ENCODE data around the gene BST1.

Gene BST1

DNA sequence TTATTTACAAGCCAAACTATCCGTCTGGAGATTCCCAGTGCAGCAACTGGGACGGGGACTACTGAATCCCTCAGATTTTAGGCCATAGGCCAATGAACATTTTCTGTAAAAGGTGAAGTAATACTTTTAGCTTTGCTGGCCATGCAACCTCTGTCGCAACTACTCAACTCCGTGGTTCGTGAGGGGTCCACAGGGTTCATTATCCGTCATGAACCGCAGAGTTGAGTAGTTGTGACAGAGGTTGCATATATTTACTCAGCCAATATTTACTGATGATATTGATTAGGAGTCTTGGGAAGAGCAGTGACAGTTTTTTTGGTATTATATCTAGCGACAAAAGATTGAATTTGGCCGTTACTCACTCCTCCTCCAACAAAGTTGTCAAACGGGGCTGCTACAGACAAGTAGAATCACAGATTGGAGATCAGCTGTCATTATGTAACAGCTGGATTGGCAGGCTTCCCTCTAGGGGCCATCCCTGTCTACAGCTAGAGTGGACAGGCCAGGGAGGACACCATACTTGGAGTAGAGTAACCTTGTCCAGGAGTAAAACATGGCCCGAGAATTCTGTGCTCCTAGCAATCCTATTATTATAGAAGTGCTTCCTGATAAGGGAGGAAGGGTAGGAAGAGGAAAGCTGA lies 38.0 kb downstream of the BST1 start:
- Histone ChIP-seq H3K27me3 (ENCODE audit: control insufficient read depth, insufficient read depth, low read length) (no peaks in the 10 kb centered on the region), H3K27ac (ENCODE audit: low read depth, low read length) (no peak overlapping the region), H3K9ac (ENCODE audit: low read length) (no peak overlapping the region), H3K4me1 (ENCODE audit: control insufficient read depth, insufficient read depth, low read length) (no peaks in the 10 kb centered on the region), H3K36me3 (ENCODE audit: control insufficient read depth, insufficient read depth, low read length) (no peaks in the 10 kb centered on the region), H3K4me3 (ENCODE audit: low read length) (no peak overlapping the region)

- Histone ChIP-seq H3K27ac (ENCODE audit: low read depth, low read length) (no peak overlapping the region), H3K36me3 (ENCODE audit: control insufficient read depth, insufficient read depth, low read length) (no peaks in the 10 kb centered on the region)
Observed at GRCh38 chr4:15742083-15742582, 39.3 kb downstream of the BST1 start.

GRCh38 chr4:15742637-15743036 lies 39.8 kb downstream of the BST1 start:
- no peaks in the 10 kb centered on the region for H3K36me3 ChIP-seq (ENCODE audit: control insufficient read depth, insufficient read depth, low read length)

More at GRCh38 chr4:15742083-15742582, 39.3 kb downstream of the BST1 start:
- Histone ChIP-seq H3K4me3 (ENCODE audit: low read length) (no peak overlapping the region), H3K27me3 (ENCODE audit: control insufficient read depth, insufficient read depth, low read length) (no peaks in the 10 kb centered on the region), H3K9ac (ENCODE audit: low read length) (no peak overlapping the region), H3K4me1 (ENCODE audit: control insufficient read depth, insufficient read depth, low read length) (no peaks in the 10 kb centered on the region)

GRCh38 chr4:15744016-15744545 lies 41.2 kb downstream of the BST1 start:
- Histone ChIP-seq H3K9ac (ENCODE audit: low read length) (no peak overlapping the region), H3K4me3 (ENCODE audit: low read length) (no peak overlapping the region), H3K36me3 (ENCODE audit: control insufficient read depth, insufficient read depth, low read length) (no peaks in the 10 kb centered on the region), H3K27ac (ENCODE audit: low read depth, low read length) (no peak overlapping the region), H3K4me1 (ENCODE audit: control insufficient read depth, insufficient read depth, low read length) (no peaks in the 10 kb centered on the region), H3K27me3 (ENCODE audit: control insufficient read depth, insufficient read depth, low read length) (no peaks in the 10 kb centered on the region)

More at GRCh38 chr4:15742637-15743036, 39.8 kb downstream of the BST1 start:
- Histone ChIP-seq H3K4me3 (ENCODE audit: low read length) (no peak overlapping the region), H3K9ac (ENCODE audit: low read length) (no peak overlapping the region), H3K27me3 (ENCODE audit: control insufficient read depth, insufficient read depth, low read length) (no peaks in the 10 kb centered on the region), H3K4me1 (ENCODE audit: control insufficient read depth, insufficient read depth, low read length) (no peaks in the 10 kb centered on the region), H3K27ac (ENCODE audit: low read depth, low read length) (no peak overlapping the region)

DNA sequence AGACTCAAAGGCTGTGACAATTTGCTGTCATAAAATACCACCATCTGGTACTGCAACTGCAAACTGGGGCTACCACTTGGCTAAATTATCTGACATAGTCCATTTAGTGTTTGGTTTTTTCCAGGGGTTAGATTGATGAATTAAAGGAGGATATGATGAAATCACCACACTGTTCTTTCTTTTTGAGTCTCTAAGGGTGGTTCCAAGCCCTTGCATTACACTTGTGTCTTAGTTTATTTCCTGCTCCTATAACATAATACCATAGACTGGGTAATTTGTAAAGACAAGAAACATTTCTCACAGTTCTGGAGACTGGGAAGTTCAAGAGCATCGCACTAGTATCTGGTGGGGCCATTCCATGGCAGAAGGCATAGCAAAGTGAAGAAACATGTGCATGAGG lies 43.2 kb downstream of the BST1 start:
- no peak overlapping the region for H3K27ac ChIP-seq (ENCODE audit: low read depth, low read length)

GRCh38 chr4:15749001-15749400 lies 46.1 kb downstream of the BST1 start:
- Histone ChIP-seq H3K9ac (ENCODE audit: low read length) (no peak overlapping the region), H3K27ac (ENCODE audit: low read depth, low read length) (no peak overlapping the region), H3K4me3 (ENCODE audit: low read length) (no peak overlapping the region), H3K4me1 (ENCODE audit: control insufficient read depth, insufficient read depth, low read length) (no peaks in the 10 kb centered on the region), H3K27me3 (ENCODE audit: control insufficient read depth, insufficient read depth, low read length) (no peaks in the 10 kb centered on the region), H3K36me3 (ENCODE audit: control insufficient read depth, insufficient read depth, low read length) (no peaks in the 10 kb centered on the region)

More for the DNA sequence above, 43.2 kb downstream of the BST1 start:
- H3K27me3 ChIP-seq (ENCODE audit: control insufficient read depth, insufficient read depth, low read length), result no peaks in the 10 kb centered on the region
- H3K9ac ChIP-seq (ENCODE audit: low read length), result no peak overlapping the region
- H3K36me3 ChIP-seq (ENCODE audit: control insufficient read depth, insufficient read depth, low read length), result no peaks in the 10 kb centered on the region
- no peak overlapping the region for H3K4me3 ChIP-seq (ENCODE audit: low read length)
- H3K4me1 ChIP-seq (ENCODE audit: control insufficient read depth, insufficient read depth, low read length), result no peaks in the 10 kb centered on the region

DNA sequence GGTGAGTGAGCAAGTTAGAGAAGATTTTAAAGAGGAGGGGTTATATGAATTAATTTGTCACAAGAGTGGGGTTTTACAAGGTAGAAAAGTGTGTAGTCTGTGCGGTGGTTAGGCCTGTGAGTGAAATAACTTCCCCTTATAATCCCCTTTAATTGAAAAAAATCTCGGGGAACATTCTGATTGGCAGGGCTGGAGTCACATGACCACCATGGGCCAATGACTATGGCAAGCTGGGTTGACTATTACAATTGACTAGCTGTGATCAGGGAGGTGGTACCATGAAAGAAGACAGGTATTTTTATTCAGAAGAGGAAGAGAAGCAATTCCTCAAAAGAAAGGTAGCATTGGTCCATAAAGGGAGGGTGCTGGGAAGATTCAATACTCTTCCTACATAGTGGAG lies 48.3 kb downstream of the BST1 start:
- Histone ChIP-seq H3K27ac (ENCODE audit: low read depth, low read length) (no peak overlapping the region), H3K9ac (ENCODE audit: low read length) (no peak overlapping the region), H3K4me1 (ENCODE audit: control insufficient read depth, insufficient read depth, low read length) (no peaks in the 10 kb centered on the region), H3K27me3 (ENCODE audit: control insufficient read depth, insufficient read depth, low read length) (no peaks in the 10 kb centered on the region), H3K36me3 (ENCODE audit: control insufficient read depth, insufficient read depth, low read length) (no peaks in the 10 kb centered on the region), H3K4me3 (ENCODE audit: low read length) (no peak overlapping the region)

GRCh38 chr4:15753081-15753480 lies 50.2 kb downstream of the BST1 start:
- H3K27ac ChIP-seq (ENCODE audit: low read depth, low read length), result no peak overlapping the region
- H3K4me1 ChIP-seq (ENCODE audit: control insufficient read depth, insufficient read depth, low read length), result no peaks in the 10 kb centered on the region
- no peaks in the 10 kb centered on the region for H3K36me3 ChIP-seq (ENCODE audit: control insufficient read depth, insufficient read depth, low read length)
- H3K27me3 ChIP-seq (ENCODE audit: control insufficient read depth, insufficient read depth, low read length), result no peaks in the 10 kb centered on the region
- H3K9ac ChIP-seq (ENCODE audit: low read length), result no peak overlapping the region
- no peak overlapping the region for H3K4me3 ChIP-seq (ENCODE audit: low read length)

DNA sequence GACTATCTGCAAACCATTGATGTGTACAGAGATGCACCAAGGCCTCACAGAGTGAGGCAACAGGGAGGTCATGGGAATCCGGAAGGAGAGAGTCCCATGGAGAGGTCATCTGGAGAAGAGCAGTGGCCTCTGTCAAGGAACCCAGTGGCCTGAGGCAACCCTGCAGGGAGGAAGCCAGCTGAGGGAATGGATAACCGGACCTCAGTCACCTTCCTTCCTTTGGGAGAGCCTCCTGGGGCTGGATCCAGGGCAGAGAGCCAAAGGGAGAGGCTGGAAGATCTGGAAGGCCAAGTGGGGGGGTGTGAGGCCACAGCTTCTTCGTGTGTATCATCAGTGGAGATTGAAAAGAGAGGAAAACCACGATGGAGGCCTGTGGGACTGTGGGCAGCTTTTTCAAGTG lies 50.9 kb downstream of the BST1 start:
- no peaks in the 10 kb centered on the region for H3K27me3 ChIP-seq (ENCODE audit: control insufficient read depth, insufficient read depth, low read length)
- no peak overlapping the region for H3K4me3 ChIP-seq (ENCODE audit: low read length)
- H3K4me1 ChIP-seq (ENCODE audit: control insufficient read depth, insufficient read depth, low read length), result no peaks in the 10 kb centered on the region
- no peaks in the 10 kb centered on the region for H3K36me3 ChIP-seq (ENCODE audit: control insufficient read depth, insufficient read depth, low read length)
- H3K9ac ChIP-seq (ENCODE audit: low read length), result no peak overlapping the region
- H3K27ac ChIP-seq (ENCODE audit: low read depth, low read length), result no peak overlapping the region

DNA sequence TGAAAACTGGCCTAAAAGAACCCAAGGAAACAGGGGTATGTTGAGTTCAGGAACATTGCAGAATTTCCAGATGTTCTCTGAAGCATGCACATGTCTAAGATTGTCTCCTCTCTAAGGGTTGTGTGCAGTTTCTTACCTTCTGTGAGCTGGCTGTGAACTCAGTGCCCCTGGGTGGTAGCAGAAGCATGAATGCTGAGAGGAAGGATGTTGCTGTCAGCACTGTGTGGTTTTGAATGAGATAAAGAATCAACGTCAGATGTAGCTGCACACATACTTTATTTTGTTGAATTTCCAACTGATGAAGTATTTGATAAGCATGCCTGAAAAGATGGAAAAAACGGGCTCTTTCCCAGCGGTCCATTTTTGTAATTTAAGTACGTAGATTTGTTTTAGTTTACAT lies 51.5 kb downstream of the BST1 start:
- H3K36me3 ChIP-seq (ENCODE audit: control insufficient read depth, insufficient read depth, low read length), result no peaks in the 10 kb centered on the region
- H3K4me3 ChIP-seq (ENCODE audit: low read length), result no peak overlapping the region
- H3K27me3 ChIP-seq (ENCODE audit: control insufficient read depth, insufficient read depth, low read length), result no peaks in the 10 kb centered on the region
- H3K9ac ChIP-seq (ENCODE audit: low read length), result no peak overlapping the region
- H3K27ac ChIP-seq (ENCODE audit: low read depth, low read length), result no peak overlapping the region
- no peaks in the 10 kb centered on the region for H3K4me1 ChIP-seq (ENCODE audit: control insufficient read depth, insufficient read depth, low read length)

- Histone ChIP-seq H3K9ac (ENCODE audit: low read length) (no peak overlapping the region), H3K27ac (ENCODE audit: low read depth, low read length) (no peak overlapping the region), H3K4me1 (ENCODE audit: control insufficient read depth, insufficient read depth, low read length) (no peaks in the 10 kb centered on the region), H3K4me3 (ENCODE audit: low read length) (no peak overlapping the region), H3K36me3 (ENCODE audit: control insufficient read depth, insufficient read depth, low read length) (no peaks in the 10 kb centered on the region), H3K27me3 (ENCODE audit: control insufficient read depth, insufficient read depth, low read length) (no peaks in the 10 kb centered on the region)
Observed at GRCh38 chr4:15755321-15756155, 52.7 kb downstream of the BST1 start.

- H3K4me3 ChIP-seq (ENCODE audit: low read length), result no peak overlapping the region
- no peak overlapping the region for H3K27ac ChIP-seq (ENCODE audit: low read depth, low read length)
Observed at GRCh38 chr4:15756361-15756861, 53.5 kb downstream of the BST1 start.

More at GRCh38 chr4:15756361-15756861, 53.5 kb downstream of the BST1 start:
- Histone ChIP-seq H3K4me1 (ENCODE audit: control insufficient read depth, insufficient read depth, low read length) (no peaks in the 10 kb centered on the region), H3K9ac (ENCODE audit: low read length) (no peak overlapping the region), H3K27me3 (ENCODE audit: control insufficient read depth, insufficient read depth, low read length) (no peaks in the 10 kb centered on the region), H3K36me3 (ENCODE audit: control insufficient read depth, insufficient read depth, low read length) (no peaks in the 10 kb centered on the region)

Measured in rectal smooth muscle tissue (tissue), 1 donor.